HepG2 (cell line): ENCODE data around the gene PPP4R3A. TPM values are rescaled to one million over a fixed set of nuclear protein-coding genes. Genes with fewer than 3 reads are reported as not detected.
A peak's percentile ranks its signal among the peaks of the same experiment; 100 is the strongest.

Experiments used
- ATAC-seq: fragments of 200-7000 bp; cut with Tn5 transposase; 3 replicates; pipeline ENCODE4 v1.9.1; 2020; ENCODE audit warnings: mild to moderate bottlenecking, moderate library complexity
- BruUV-seq: library from RNA; stranded (reverse); fragments of 400-500 nt; replicated peaks from 2 replicates; lab custom pipeline; 2021; lab: Mats Ljungman, UMichigan
- CTCF ChIA-PET: fragments of 300-600 bp; formaldehyde crosslinking; extraction: SDS; loops from one replicate; lab custom pipeline; 2021; ENCODE audit warnings: low total read pairs, inconsistent platforms, low intra/inter-chr PET ratio; lab: Yijun Ruan, JAX
- POLR2A ChIA-PET: fragments of 350-600 bp; sonication (Branson Sonifier 250); formaldehyde crosslinking; loops from one replicate; lab custom pipeline; 2020; ENCODE audit warnings: antibody characterized with exemption, inconsistent platforms; lab: Yijun Ruan, JAX
- DNase-seq: peaks from one replicate; pipeline ENCODE4 v3.0.0-alpha.2; 2015; ENCODE audit warnings: low spot score
- FAIRE-seq: peaks from 3 replicates; lab custom pipeline; 2011; peaks lifted over from hg19 to GRCh38; lab: Jason Lieb, UNC
- H2AFZ ChIP-seq: one replicate; pipeline ENCODE4 v1.6.1; 2011; ENCODE audit warnings: low read length, inconsistent platforms
- H3K27ac ChIP-seq: fragments of 300-600 bp; 3 replicates; pipeline ENCODE4 v1.8.0; 2011; ENCODE audit warnings: mixed run types, mild to moderate bottlenecking, mixed read lengths, low read length, inconsistent platforms; ENCODE audit not compliant: insufficient read depth; ENCODE audit errors: extremely low read length
- H3K27me3 ChIP-seq, 2 experiments: fragments of 200-600 bp in 1 of 2; 2 replicates in 1 of 2; 3 replicates in 1 of 2; pipeline versions ENCODE4 v1.6.0 to v1.8.0; 2011; ENCODE audit warnings: low read length in 2 of 2, mild to moderate bottlenecking in 2 of 2, moderate library complexity in 2 of 2, inconsistent platforms in 1 of 2; ENCODE audit not compliant: insufficient read depth in 2 of 2, control insufficient read depth in 1 of 2
- H3K36me3 ChIP-seq, 2 experiments: fragments of 200-600 bp in 1 of 2; replicated peaks in 1 of 2; 2 replicates in 1 of 2; 3 replicates in 1 of 2; pipeline versions ENCODE4 v1.5.1 to v1.8.0; 2011; ENCODE audit warnings: low read length in 2 of 2, inconsistent platforms in 1 of 2; ENCODE audit not compliant: insufficient read depth in 2 of 2, control insufficient read depth in 1 of 2
- H3K4me1 ChIP-seq: 2 replicates; pipeline ENCODE4 v1.5.1; 2012; ENCODE audit warnings: low read length, inconsistent platforms; ENCODE audit not compliant: insufficient read depth
- H3K4me2 ChIP-seq: 2 replicates; pipeline ENCODE4 v1.6.0; 2011; ENCODE audit warnings: low read depth, low read length, inconsistent platforms
- H3K4me3 ChIP-seq, 3 experiments: fragments of 200-600 bp in 1 of 3; sonication (generic), shearing (Covaris generic) in 1 of 3; replicated peaks in 1 of 3; 2 replicates each; pipeline ENCODE4 v1.5.1; 2011 to 2016; ENCODE audit warnings: low read length in 3 of 3, inconsistent platforms in 2 of 3, low read depth in 2 of 3, mild to moderate bottlenecking in 2 of 3, control low read depth in 1 of 3, mixed read lengths in 1 of 3; ENCODE audit not compliant: insufficient read depth in 1 of 3
- H3K79me2 ChIP-seq: one replicate; pipeline ENCODE4 v1.6.1; 2011; ENCODE audit warnings: low read length, inconsistent platforms; ENCODE audit not compliant: insufficient read depth
- H3K9ac ChIP-seq: 2 replicates; pipeline ENCODE4 v1.6.0; 2011; ENCODE audit warnings: mild to moderate bottlenecking, low read depth, low read length, inconsistent platforms; ENCODE audit not compliant: insufficient read depth
- H3K9me3 ChIP-seq: 2 replicates; pipeline ENCODE4 v1.5.1; 2012; ENCODE audit warnings: mild to moderate bottlenecking, low read length
- H4K20me1 ChIP-seq: 2 replicates; pipeline ENCODE4 v1.6.0; 2011; ENCODE audit warnings: inconsistent platforms, mild to moderate bottlenecking, low read length, moderate library complexity; ENCODE audit not compliant: insufficient read depth
- GABPA ChIP-seq, 2 experiments: IDR thresholded peaks; 2 replicates each; pipeline ENCODE4 v1.6.1; 2011 to 2016; ENCODE audit warnings: low read depth in 2 of 2, low read length in 1 of 2, missing biosample characterization in 1 of 2, missing genetic modification characterization in 1 of 2
- HMG20B ChIP-seq: conservative IDR thresholded peaks from 2 replicates; pipeline ENCODE4 v1.6.1; 2016; ENCODE audit warnings: missing genetic modification reagents, missing compliant biosample characterization
- MIXL1 ChIP-seq: IDR thresholded peaks from 2 replicates; pipeline ENCODE4 v1.6.1; 2016
- MTF2 ChIP-seq: sonication (generic); formaldehyde crosslinking; IDR thresholded peaks from 2 replicates; pipeline ENCODE4 v1.5.0; 2020; ENCODE audit warnings: missing genetic modification reagents, borderline replicate concordance
- PAWR ChIP-seq: sonication (generic); formaldehyde crosslinking; IDR thresholded peaks from 2 replicates; pipeline ENCODE4 v1.4.0; 2020; ENCODE audit warnings: missing genetic modification reagents, mild to moderate bottlenecking, borderline replicate concordance
- PAX8 ChIP-seq: sonication (generic); formaldehyde crosslinking; IDR thresholded peaks from 2 replicates; pipeline ENCODE4 v1.8.0; 2022; ENCODE audit warnings: mild to moderate bottlenecking, missing genetic modification reagents, borderline replicate concordance
- RERE ChIP-seq: IDR thresholded peaks from 2 replicates; pipeline ENCODE4 v1.6.1; 2016; ENCODE audit warnings: low read depth, missing genetic modification reagents, missing compliant biosample characterization
- RFX5 ChIP-seq: IDR thresholded peaks from 2 replicates; pipeline ENCODE4 v1.6.1; 2011; ENCODE audit warnings: low read depth, low read length, improper control_type of control experiment
- SIX1 ChIP-seq: sonication (generic); formaldehyde crosslinking; IDR thresholded peaks from 2 replicates; pipeline ENCODE4 v1.4.0; 2020; ENCODE audit warnings: missing genetic modification reagents, borderline replicate concordance
- SOX6 ChIP-seq, 2 experiments: fragments of 450-650 bp in 1 of 2; sonication (generic) in 1 of 2; formaldehyde crosslinking in 1 of 2; IDR thresholded peaks; 2 replicates each; pipeline versions ENCODE4 v1.4.0 to v1.6.1; 2017 to 2020; ENCODE audit warnings: antibody characterized with exemption in 1 of 2, mild to moderate bottlenecking in 1 of 2, missing genetic modification reagents in 1 of 2
- TFE3 ChIP-seq: IDR thresholded peaks from 2 replicates; pipeline ENCODE4 v1.6.1; 2016
- TRIM24 ChIP-seq: sonication (generic); formaldehyde crosslinking; IDR thresholded peaks from 2 replicates; pipeline ENCODE4 v1.8.0; 2022; ENCODE audit warnings: mild to moderate bottlenecking, missing genetic modification reagents
- ZMYM2 ChIP-seq: sonication (generic); formaldehyde crosslinking; IDR thresholded peaks from 2 replicates; pipeline ENCODE4 v1.8.0; 2022; ENCODE audit warnings: mild to moderate bottlenecking, missing genetic modification reagents
- ZNF460 ChIP-seq: sonication (generic); formaldehyde crosslinking; IDR thresholded peaks from 2 replicates; pipeline ENCODE4 v1.5.1; 2020; ENCODE audit warnings: missing genetic modification reagents, mild to moderate bottlenecking, borderline replicate concordance
- ZNF530 ChIP-seq: sonication (generic); formaldehyde crosslinking; IDR thresholded peaks from 2 replicates; pipeline ENCODE4 v1.5.0; 2020; ENCODE audit warnings: low read depth, mild to moderate bottlenecking, missing genetic modification reagents
- WGBS: methylation state at CpG from one replicate; pipeline ENCODE4 v1.1.6; 2017; ENCODE audit warnings: low lambda C conversion rate; 5-methylcytosine and 5-hydroxymethylcytosine counted together
- in situ Hi-C: cut with HindIII; loops from 2 replicates; pipeline ENCODE4 v1.10.0; 2017; ENCODE audit warnings: low pct_unique_long_range_greater_than_20kb; ENCODE audit not compliant: extremely low pct_ligation_motif_present
- intact Hi-C: fragments of 100-400 bp; cut with micrococcal nuclease; formaldehyde crosslinking; loops from one replicate; pipeline ENCODE4 v1.10.0; 2022; ENCODE audit not compliant: unreplicated experiment
- polyA plus RNA-seq, 8 experiments: library from polyadenylated mRNA; depleted of rRNA in 3 of 8; stranded (reverse) in 7 of 8; unstranded in 1 of 8; fragments of >200 nt; fragmentation: Illumina TruSeq in 4 of 8; extraction: Trizol in 4 of 8; gene quantifications; 2 replicates each; pipeline versions ENCODE4 v1.2.1 to v1.2.3, GENCODE V29; 2011 to 2016; ENCODE audit warnings: low read depth in 4 of 8, missing spikeins in 1 of 8, mixed read lengths in 1 of 8; ENCODE audit not compliant: insufficient read depth in 1 of 8
- total RNA-seq, 5 experiments: library from RNA; depleted of rRNA; stranded (reverse); fragments of >200 nt; fragmentation: Illumina TruSeq; extraction: Trizol; gene quantifications; 2 replicates each; pipeline ENCODE4 v1.2.3, GENCODE V29; 2016; ENCODE audit warnings: low read depth in 1 of 5

The PPP4R3A gene
- total and polyA plus RNA-seq, 2 of the 13 experiments (the other 11 are each of a cell fraction or from before 2014, with no cell fraction given) = 22.5 to 57.4 TPM

- TF ChIP-seq PAWR (CRISPR knock-in tag) (no peak), ZNF460 (CRISPR knock-in tag) (peak; percentile 89), GABPA (IDR thresholded peaks at IDR 0.05; ENCODE audit: low read depth, low read length) (no peak), GABPA (CRISPR knock-in tag; IDR thresholded peaks at IDR 0.05; ENCODE audit: low read depth) (no peak), MTF2 (CRISPR knock-in tag) (no peak), ZNF530 (no peak), SOX6 (IDR thresholded peaks at IDR 0.05) (no peak), SOX6 (CRISPR knock-in tag; IDR thresholded peaks at IDR 0.05) (peak; percentile 61; the same call in 1 of the 2 replicates), ZMYM2 (CRISPR knock-in tag) (peak; percentile 66; the same call in 1 of the 2 replicates), TRIM24 (CRISPR knock-in tag) (0 out of 2 replicates have a peak, but pooled peaks have one; percentile 57), TFE3 (CRISPR knock-in tag) (no peak)
- TF ChIP-seq, all 625 proteins: peak for 35
Observed at GRCh38 chr14:91519239-91520036, 9.3 kb upstream of the PPP4R3A start (continued).

GRCh38 chr14:91516663-91517388, 6.7 kb upstream of the PPP4R3A start:
- intact Hi-C loops = no loop called here
- ATAC-seq (no peak), DNase-seq (no peak), FAIRE-seq (no peak)
- no peaks in the 10 kb centered on the region for H3K36me3 ChIP-seq
- no peak overlapping the region for H3K9ac ChIP-seq
- in situ Hi-C loops = no loop called here
- no peaks in the 10 kb centered on the region for H4K20me1 ChIP-seq
- no peak overlapping the region for H3K4me3 ChIP-seq
- ChIA-PET POLR2A (no interaction called here), CTCF (no interaction called here)
- BruUV-seq = no TSS peak
- H3K27ac ChIP-seq = no peak overlapping the region
- H3K4me1 ChIP-seq = peaks cover 36% of the 10 kb centered on the region
- no peaks in the 10 kb centered on the region for H3K27me3 ChIP-seq
- H3K79me2 ChIP-seq = no peaks in the 10 kb centered on the region
- H3K9me3 ChIP-seq = peaks cover 7% of the 10 kb centered on the region; the same call in 1 of the 2 replicates
- H2AFZ ChIP-seq = no peak overlapping the region
- 65% methylated on average over 7 of the region's 7 CpGs for WGBS
- H3K4me2 ChIP-seq = no peak overlapping the region
- no peak for TF ChIP-seq PAX8
- no peak for TF ChIP-seq RERE (CRISPR knock-in tag)
- no peak for TF ChIP-seq SIX1 (CRISPR knock-in tag)
- no peak for TF ChIP-seq MIXL1
- TF ChIP-seq RFX5 = no peak
- TF ChIP-seq HMG20B (CRISPR knock-in tag) = no peak
